HL-60/S4 treated with retinoic acid at 250 ng/mL for 4 days and 3 days (cell line): ENCODE measurements around the gene AIRE.
"Not testable (repeated sequence)": the region's sequence is repeated elsewhere in the genome, so short reads cannot be mapped to it uniquely, and the experiment has no call there.

Experiments used
- in situ Hi-C: fragments of 300-500 bp; cut with MboI; formaldehyde crosslinking; loops from 2 replicates; pipeline ENCODE4 v1.7.0; 2022; ENCODE audit warnings: low sequenced_read_pairs

The AIRE gene

DNA sequence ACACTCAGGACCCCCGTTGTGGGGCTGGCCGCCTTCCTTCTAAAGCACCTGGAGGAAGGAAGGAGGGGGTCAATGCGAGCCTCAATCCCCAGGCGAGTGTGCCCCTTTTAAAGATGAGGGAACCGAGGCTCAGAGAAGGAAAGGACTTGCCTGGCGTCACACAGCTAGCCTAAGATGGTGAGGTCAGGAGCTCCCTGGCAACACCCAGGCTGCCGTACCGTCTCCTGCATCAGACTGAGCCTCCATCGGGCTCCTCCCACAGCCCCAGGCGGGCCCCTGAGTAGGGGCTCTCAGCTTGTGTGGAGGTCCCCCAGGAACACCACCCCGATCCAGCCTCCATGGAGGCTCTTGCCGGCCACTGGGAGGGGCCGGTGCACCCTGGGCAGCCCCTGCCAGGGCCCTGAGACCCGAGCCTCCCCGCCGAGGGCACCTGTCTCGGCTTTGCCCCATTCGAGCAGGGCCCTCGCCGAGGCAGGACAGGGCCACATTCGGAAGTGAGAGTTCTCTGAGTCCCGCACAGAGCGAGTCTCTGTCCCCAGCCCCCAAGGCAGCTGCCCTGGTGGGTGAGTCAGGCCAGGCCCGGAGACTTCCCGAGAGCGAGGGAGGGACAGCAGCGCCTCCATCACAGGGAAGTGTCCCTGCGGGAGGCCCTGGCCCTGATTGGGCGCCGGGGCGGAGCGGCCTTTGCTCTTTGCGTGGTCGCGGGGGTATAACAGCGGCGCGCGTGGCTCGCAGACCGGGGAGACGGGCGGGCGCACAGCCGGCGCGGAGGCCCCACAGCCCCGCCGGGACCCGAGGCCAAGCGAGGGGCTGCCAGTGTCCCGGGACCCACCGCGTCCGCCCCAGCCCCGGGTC lies at the start of gene AIRE:
Gene AIRE (plus strand): TSS at position 739 of the 855 bp plus-strand sequence. CDS start 131 bp downstream, outside the sequence.
- in situ Hi-C loops, result no loop called here

DNA sequence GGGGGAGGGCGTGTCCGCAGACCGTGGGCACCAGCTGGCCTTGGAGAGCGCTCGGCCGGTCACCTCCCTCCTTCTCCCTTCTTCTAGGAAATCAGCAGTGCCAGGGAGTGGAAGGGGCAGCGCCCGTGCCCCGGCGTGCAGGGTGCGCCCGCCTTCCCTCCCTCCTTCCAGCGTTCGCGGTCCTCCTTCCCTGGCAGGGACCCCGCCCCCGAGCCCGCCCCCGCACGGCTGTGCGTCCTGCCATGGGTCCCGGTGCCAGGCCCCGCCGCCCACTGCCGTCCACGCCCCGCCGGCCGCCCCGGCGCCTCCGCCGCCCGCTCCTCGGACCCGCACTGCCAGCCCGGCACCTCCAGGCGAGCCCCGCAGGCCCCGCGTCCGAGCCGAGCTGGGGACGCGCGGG lies 45.3 kb upstream of the AIRE start:
- in situ Hi-C loops, result not testable (repeated sequence)

- in situ Hi-C loops, result not testable (repeated sequence)
Observed at GRCh38 chr21:44240842-44241241, 44.8 kb upstream of the AIRE start, which contains the start of gene ICOSLG. ICOSLG (minus strand) TSS chr21:44240943; CDS start chr21:44240817, 126 bp downstream.

DNA sequence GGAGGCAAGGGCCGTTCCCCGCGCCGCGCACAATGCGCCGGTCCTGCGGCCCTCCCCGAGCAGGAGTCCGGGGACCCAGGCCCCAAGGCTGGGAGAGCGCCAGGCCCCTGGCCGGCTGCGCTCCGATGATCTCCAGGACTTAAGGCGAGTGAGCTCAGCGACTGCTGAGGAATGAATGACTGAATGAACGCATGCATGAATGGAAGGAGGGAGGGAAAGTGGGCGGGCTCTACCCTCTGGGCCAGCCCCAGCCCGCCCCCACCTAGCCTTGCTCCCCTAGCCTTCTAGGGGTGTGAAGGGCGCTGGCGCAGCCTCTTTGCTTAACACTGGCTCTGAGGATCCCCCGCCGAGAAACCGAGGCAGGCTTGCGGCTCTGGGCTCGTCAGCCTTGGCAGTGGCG lies 44.4 kb upstream of the AIRE start:
- in situ Hi-C loops, result not testable (repeated sequence)

- in situ Hi-C loops, result not testable (repeated sequence)
Observed at GRCh38 chr21:44243980-44244379, 41.7 kb upstream of the AIRE start.

DNA sequence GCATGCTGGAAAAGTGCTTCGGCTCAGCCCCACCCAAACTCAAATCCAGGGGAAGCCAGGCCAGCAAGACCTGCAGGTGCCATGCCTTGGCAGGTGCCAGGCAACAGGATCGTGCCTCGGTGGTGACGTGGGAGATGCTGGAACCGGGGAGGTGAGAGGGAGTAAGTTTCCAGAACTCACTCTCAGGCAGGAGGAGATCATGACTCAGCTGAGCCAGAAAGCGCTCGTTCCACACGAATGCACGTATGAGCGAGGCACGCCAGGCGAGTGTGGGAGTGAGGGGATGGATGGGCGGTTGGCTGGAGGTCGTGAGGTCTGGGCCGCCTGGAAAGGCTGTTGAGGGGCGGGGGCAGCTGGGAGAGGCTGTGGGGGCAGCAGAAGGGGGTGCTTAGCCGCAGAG lies 37.8 kb upstream of the AIRE start:
- in situ Hi-C loops, result not testable (repeated sequence)

GRCh38 chr21:44249204-44250037 lies 36.3 kb upstream of the AIRE start:
- in situ Hi-C loops, result not testable (repeated sequence)

GRCh38 chr21:44253832-44254710 lies 31.6 kb upstream of the AIRE start:
- in situ Hi-C loops, result no loop called here

- in situ Hi-C loops, result no loop called here
Observed at GRCh38 chr21:44255511-44255981, 30.1 kb upstream of the AIRE start.

- in situ Hi-C loops, result no loop called here
Observed at GRCh38 chr21:44258056-44258725, 27.5 kb upstream of the AIRE start.

DNA sequence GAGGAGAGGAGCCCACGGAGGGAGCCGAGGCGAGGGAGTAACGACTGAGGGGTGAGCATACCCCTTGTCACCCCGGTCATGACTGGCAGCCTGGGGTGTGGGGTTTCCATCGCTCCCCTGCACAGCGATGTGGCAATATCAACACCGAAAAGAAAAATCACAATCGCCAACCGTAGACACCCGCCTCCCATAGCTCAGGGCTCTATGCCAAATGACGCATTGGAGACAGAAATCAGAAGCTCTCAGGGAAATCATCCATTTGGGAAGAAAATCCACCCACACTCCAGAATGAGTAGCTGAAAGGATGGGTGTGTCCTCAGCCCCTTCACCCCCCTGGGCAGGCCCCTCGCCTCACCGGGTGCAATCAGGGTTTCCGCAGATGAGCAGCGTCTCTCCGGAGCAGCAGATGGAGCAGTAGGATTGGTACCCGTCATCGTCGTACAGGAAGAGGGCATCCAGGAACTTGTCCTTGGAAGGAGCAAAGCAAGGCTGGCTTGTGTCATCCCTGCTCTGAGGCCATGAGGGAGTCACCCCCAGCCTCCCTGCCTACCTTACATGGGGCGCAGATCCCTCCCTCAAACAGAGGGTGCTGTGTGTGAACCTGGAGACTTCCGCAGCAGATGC lies 26.5 kb upstream of the AIRE start:
- in situ Hi-C loops, result no loop called here

- in situ Hi-C loops, result no loop called here
Observed at GRCh38 chr21:44260066-44260465, 25.6 kb upstream of the AIRE start.

DNA sequence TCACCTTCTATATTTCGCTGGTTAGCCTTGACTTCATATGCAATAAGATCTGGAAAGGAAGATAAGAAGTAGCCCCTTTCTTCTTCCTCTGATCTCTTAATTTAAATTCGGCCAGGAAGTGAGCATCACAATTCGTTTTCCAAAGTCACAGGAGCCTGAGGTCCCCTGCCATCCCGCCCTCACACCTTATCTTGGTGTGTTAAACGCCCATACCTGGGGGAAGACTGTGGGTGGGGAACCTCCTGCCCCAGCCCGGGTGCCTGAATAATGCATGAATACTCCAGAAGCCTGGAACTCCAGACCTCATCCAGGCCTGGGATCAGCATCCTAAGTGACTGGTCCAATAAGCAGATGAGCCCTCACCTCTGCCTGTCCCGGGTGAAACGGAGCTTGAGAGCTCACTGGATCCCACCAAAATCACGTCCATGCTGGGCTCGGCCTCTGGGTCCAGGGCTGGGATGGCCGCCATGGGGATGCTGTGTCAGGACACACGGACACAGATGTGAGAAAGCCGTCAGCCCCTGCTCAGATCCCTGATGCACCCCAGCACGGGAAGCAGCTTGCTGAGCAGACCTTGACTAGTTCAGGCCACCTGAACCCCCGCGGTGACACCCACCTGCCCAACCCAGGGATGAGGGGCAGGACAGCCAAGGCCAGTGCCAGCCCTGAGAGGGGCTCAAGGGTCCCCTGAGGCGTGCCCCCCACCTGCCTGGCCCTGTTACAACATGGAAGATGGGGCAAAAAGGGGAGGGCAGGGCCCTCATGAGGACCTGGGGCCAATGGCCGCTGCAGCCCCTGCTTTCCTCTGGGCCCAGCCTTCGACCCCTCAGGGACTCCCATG lies 24.7 kb upstream of the AIRE start:
- in situ Hi-C loops, result no loop called here

DNA sequence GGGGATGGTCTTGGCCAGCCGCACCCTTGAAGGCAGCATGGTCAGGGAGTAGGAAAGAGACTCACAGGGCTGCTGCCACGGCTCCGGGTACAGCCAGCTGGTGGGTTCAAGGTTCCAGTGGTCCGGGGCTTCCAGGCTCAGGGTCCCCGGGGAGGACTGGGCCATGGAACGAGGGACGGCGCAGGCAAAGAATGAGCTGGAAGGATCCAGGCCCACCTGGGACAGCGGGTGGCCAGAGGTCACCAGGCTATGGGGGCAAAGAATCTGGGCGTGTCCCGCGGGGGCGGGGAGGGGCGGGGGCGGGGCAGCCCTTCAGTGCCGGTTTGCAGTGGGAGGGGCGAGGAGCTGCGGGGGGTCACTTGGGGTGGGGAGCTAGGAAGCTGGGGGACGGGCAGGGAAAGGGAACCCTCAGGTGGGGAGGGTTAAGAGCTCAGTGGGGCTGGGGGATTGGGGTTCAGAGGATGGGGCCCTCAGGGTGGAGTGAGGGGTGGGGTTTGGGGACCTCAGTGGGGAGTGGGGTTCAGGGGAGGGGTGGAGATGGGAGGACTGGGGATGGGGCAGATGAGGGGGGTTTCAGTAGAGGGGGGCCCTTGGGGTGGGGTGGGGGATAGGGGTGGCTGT lies 23.9 kb upstream of the AIRE start, which contains the start of gene DNMT3L:
Gene DNMT3L (minus strand): TSS at position 223 of the 621 bp plus-strand sequence. CDS start 638 bp downstream, outside the sequence.
- in situ Hi-C loops, result no loop called here

DNA sequence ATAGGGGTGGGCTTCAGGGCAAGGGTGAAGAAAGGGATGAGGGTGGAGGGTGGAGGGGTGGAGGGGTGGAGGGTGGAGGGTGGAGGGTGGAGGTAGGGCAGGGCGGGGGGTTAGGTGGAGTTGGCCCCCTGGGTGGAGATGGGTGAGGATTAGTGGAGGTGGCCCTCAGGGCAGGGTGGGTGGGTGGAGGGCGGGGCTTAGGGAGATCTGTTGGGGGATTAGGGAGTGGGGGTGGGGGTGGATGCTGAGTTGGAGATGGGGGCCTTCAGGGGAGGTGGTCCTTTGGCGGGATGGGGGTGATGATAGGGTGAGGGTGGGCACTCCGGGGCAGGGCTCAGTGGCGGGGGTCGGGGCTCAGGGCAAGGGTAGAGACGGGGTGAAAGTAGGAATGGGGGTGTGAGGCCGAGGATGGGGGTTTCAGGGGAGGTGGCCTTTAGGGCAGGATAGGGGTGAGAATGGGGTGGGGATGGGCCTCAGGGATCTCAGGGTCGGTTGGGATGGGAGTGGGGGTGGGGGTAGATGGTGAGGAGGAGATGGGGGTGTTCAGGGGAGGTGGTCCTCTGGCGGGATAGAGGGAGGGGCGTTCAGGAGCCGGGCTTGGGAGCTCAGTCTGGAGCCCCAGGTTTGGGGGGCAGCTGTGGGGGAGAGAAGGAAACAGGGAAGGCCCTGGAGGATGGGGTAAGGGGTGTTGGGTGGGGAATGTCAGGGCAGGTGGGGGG lies 23.2 kb upstream of the AIRE start:
- in situ Hi-C loops, result no loop called here

DNA sequence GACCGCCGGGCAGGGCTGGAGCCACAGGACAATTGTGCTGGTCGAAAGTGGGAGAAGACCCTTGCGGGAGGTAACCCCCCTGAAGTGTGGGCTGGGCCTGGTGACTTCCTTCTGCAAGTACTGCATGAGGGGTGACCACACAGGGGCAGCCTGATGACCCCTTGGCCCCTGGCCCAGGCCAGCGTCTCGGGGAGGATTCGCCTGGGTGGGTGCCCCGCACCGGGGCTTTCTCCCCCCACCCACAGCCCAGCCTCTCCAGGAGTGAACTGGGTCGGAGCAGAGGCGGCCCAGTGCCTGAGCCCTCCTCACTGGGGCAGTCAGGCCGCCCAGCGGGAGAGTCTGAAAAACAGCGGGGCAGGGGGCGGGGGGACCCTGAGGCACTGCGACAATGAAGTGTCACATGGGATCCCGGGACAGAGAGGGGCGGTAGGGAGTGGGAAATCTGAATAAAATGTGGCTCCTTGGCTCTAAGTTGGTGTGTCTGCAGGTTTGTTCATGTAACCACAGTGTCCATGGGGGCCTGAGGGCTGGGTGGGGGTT lies 22.4 kb upstream of the AIRE start:
- in situ Hi-C loops, result no loop called here

- in situ Hi-C loops, result no loop called here
Observed at GRCh38 chr21:44263768-44264167, 21.9 kb upstream of the AIRE start.
